ENCODE results near the gene ZMYND11.

Gene ZMYND11

GRCh38 chr10:201328-201771 lies 66.1 kb downstream of the ZMYND11 start:
- no peak for DNase-seq

GRCh38 chr10:208616-209015 lies 73.4 kb downstream of the ZMYND11 start:
- DNase-seq, result no peak

- no peak for DNase-seq
These were observed 74.1 kb downstream of the ZMYND11 start for GRCh38 chr10:209357-209756.

GRCh38 chr10:210297-210696 lies 75.0 kb downstream of the ZMYND11 start:
- no peak for DNase-seq

GRCh38 chr10:215444-215843 lies 80.2 kb downstream of the ZMYND11 start:
- no peak for DNase-seq

GRCh38 chr10:218798-219197 lies 83.5 kb downstream of the ZMYND11 start:
- no peak for DNase-seq

GRCh38 chr10:219731-220472 lies 84.6 kb downstream of the ZMYND11 start:
- DNase-seq, result no peak

GRCh38 chr10:224571-224970 lies 89.3 kb downstream of the ZMYND11 start:
- DNase-seq, result no peak

GRCh38 chr10:226018-226417 lies 90.8 kb downstream of the ZMYND11 start:
- no peak for DNase-seq

GRCh38 chr10:227014-227413 lies 91.8 kb downstream of the ZMYND11 start:
- no peak for DNase-seq

- DNase-seq, result no peak
These were observed 93.1 kb downstream of the ZMYND11 start for GRCh38 chr10:228366-228765.

- no peak for DNase-seq
These were observed 95.5 kb downstream of the ZMYND11 start for GRCh38 chr10:230758-231157.

GRCh38 chr10:232061-232460 lies 96.8 kb downstream of the ZMYND11 start:
- DNase-seq, result no peak

GRCh38 chr10:232878-233277 lies 97.6 kb downstream of the ZMYND11 start:
- no peak for DNase-seq

GRCh38 chr10:234708-235406 lies 99.6 kb downstream of the ZMYND11 start:
- DNase-seq, result no peak

- no peak for DNase-seq
These were observed 100.7 kb downstream of the ZMYND11 start for GRCh38 chr10:235915-236314.

GRCh38 chr10:239109-239508 lies 103.9 kb downstream of the ZMYND11 start:
- no peak for DNase-seq

GRCh38 chr10:241451-241850 lies 106.2 kb downstream of the ZMYND11 start:
- no peak for DNase-seq

GRCh38 chr10:241966-242643 lies 106.8 kb downstream of the ZMYND11 start:
- no peak for DNase-seq

GRCh38 chr10:244227-244626 lies 109.0 kb downstream of the ZMYND11 start:
- DNase-seq, result peak; percentile 20

GRCh38 chr10:246431-246830 lies 111.2 kb downstream of the ZMYND11 start:
- DNase-seq, result no peak

GRCh38 chr10:247480-247879 lies 112.2 kb downstream of the ZMYND11 start:
- DNase-seq, result no peak

GRCh38 chr10:248307-248706 lies 113.1 kb downstream of the ZMYND11 start:
- no peak for DNase-seq

Data from midbrain (tissue), 1 donor.